Neutrophil (primary cell): Measurements from ENCODE around the gene CETP.

ENCODE experiments used
- H3K27ac ChIP-seq: fragments of 200-600 bp; sonication (generic); 2 replicates; pipeline ENCODE4 v1.5.1; 2016; ENCODE audit warnings: mild to moderate bottlenecking, moderate library complexity
- H3K27me3 ChIP-seq: fragments of 200-600 bp; sonication (generic); 2 replicates; pipeline ENCODE4 v1.6.0; 2016; ENCODE audit warnings: mild to moderate bottlenecking
- H3K36me3 ChIP-seq: fragments of 200-600 bp; sonication (generic); 2 replicates; pipeline ENCODE4 v1.5.1; 2017
- H3K4me1 ChIP-seq, 2 experiments: fragments of 200-600 bp in 1 of 2; sonication (generic) in 1 of 2; 1 replicate in 1 of 2; 2 replicates in 1 of 2; pipeline versions ENCODE4 v1.5.1 to v1.6.1; 2013 to 2016; ENCODE audit warnings: low read depth in 1 of 2, low read length in 1 of 2, mild to moderate bottlenecking in 1 of 2, moderate library complexity in 1 of 2; ENCODE audit not compliant: control insufficient read depth in 1 of 2, insufficient read depth in 1 of 2
- H3K4me3 ChIP-seq, 2 experiments: fragments of 200-600 bp in 1 of 2; sonication (generic) in 1 of 2; 1 replicate in 1 of 2; 2 replicates in 1 of 2; pipeline ENCODE4 v1.5.1; 2013 to 2016; ENCODE audit warnings: low read depth in 1 of 2, low read length in 1 of 2, mild to moderate bottlenecking in 1 of 2, moderate library complexity in 1 of 2
- H3K9me3 ChIP-seq: fragments of 200-600 bp; sonication (generic); 2 replicates; pipeline ENCODE4 v1.5.1; 2016
- TF ChIP-seq, protein P1 (sequence below): fragments of 200-600 bp; sonication (generic); IDR thresholded peaks from 2 replicates; pipeline ENCODE4 v1.5.1; 2016; ENCODE audit warnings: antibody characterized with exemption

The CETP gene

DNA sequence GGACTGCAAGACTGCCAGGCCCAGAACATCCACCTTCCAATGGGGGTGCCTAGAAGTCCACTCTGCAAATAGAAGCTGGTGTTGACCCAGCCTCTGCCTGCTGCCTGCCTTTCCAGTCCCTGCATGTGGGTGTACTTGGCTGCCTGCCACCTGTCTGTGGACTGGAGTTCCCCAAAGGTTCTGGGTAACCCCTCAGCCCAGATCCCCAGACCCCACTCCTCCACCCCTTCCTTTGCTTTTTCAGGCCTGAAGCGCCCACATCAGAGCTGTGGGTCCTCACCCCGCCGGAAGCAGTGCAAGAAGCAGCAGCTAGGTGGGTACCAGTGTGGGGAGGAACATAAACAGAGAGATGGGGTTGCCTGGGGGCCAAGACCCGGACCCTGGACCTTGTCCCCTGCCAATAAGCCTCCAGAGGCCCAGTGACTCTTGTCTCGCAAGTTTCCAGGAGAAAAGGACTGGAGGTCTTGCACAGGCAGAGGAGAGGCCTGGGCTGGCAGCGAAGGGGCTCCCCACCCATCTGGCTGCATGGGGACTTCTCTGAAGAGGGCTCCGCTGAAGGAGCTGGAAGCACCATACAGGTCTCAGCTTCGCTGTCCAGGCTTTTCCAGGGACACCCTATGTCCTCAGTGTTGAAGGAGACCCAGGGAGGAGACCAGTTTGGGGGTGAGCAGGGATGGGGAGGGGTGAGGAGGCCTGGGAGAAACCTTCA, 61.9 kb downstream of the CETP start:
- Histone ChIP-seq H3K9me3 (no peaks in the 10 kb centered on the region), H3K4me3 (no peak overlapping the region), H3K27ac (peak overlapping the region; percentile 87), H3K27me3 (no peaks in the 10 kb centered on the region), H3K4me1 (peaks cover 59 to 65% of the 10 kb centered on the region in 2 experiments), H3K36me3 (peaks cover 72% of the 10 kb centered on the region)
- TF ChIP-seq, protein P1, sequence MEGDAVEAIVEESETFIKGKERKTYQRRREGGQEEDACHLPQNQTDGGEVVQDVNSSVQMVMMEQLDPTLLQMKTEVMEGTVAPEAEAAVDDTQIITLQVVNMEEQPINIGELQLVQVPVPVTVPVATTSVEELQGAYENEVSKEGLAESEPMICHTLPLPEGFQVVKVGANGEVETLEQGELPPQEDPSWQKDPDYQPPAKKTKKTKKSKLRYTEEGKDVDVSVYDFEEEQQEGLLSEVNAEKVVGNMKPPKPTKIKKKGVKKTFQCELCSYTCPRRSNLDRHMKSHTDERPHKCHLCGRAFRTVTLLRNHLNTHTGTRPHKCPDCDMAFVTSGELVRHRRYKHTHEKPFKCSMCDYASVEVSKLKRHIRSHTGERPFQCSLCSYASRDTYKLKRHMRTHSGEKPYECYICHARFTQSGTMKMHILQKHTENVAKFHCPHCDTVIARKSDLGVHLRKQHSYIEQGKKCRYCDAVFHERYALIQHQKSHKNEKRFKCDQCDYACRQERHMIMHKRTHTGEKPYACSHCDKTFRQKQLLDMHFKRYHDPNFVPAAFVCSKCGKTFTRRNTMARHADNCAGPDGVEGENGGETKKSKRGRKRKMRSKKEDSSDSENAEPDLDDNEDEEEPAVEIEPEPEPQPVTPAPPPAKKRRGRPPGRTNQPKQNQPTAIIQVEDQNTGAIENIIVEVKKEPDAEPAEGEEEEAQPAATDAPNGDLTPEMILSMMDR, result no peak

DNA sequence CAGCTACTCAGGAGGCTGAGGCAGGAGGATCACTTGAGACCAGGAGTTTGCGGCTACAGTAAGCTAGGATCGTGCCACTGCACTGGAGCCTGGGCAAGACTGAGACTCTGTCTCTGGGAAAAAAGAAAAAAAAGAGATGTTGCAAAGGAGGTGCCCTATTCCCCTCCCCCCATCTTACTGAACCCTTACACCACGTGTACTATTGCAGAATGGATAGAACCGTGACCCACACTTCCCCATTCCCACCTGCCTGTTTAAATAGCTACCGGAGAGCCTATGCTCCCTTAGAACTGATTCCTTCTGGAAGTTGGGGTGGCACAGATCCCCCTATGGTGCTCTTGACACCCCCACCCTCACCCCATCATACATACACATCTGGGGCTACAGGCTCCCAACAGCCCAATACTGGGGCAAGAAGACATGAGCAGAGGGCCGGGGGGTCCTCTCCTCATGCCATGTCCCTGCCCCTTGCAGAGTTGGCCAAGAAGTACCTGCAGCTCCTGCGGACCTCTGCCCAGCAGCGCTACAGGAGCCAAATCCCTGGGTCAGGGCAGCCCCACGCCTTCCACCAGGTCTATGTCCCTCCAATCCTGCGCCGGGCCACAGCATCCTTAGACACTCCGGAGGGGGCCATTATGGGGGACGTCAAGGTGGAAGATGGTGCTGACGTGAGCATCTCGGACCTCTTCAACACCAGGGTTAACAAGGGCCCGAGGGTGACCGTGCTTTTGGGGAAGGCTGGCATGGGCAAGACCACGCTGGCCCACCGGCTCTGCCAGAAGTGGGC, 63.3 kb downstream of the CETP start:
- Histone ChIP-seq H3K36me3 (peaks cover 72% of the 10 kb centered on the region), H3K4me1 (peaks cover 59 to 69% of the 10 kb centered on the region in 2 experiments), H3K27ac (peak overlapping the region; percentile 87), H3K27me3 (no peaks in the 10 kb centered on the region), H3K9me3 (no peaks in the 10 kb centered on the region), H3K4me3 (peak overlapping the region; percentile 13 to 49)
- TF ChIP-seq, protein P1, result no peak

DNA sequence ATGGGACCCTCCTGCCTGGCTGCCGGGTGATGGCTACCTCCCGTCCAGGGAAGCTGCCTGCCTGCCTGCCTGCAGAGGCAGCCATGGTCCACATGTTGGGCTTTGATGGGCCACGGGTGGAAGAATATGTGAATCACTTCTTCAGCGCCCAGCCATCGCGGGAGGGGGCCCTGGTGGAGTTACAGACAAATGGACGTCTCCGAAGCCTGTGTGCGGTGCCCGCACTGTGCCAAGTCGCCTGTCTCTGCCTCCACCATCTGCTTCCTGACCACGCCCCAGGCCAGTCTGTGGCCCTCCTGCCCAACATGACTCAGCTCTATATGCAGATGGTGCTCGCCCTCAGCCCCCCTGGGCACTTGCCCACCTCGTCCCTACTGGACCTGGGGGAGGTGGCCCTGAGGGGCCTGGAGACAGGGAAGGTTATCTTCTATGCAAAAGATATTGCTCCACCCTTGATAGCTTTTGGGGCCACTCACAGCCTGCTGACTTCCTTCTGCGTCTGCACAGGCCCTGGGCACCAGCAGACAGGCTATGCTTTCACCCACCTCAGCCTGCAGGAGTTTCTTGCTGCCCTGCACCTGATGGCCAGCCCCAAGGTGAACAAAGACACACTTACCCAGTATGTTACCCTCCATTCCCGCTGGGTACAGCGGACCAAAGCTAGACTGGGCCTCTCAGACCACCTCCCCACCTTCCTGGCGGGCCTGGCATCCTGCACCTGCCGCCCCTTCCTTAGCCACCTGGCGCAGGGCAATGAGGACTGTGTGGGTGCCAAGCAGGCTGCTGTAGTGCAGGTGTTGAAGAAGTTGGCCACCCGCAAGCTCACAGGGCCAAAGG, 64.4 kb downstream of the CETP start:
- H3K27ac ChIP-seq, result peak overlapping the region; percentile 87
- H3K9me3 ChIP-seq, result no peaks in the 10 kb centered on the region
- TF ChIP-seq, protein P1, result no peak
- H3K36me3 ChIP-seq, result peaks cover 68% of the 10 kb centered on the region
- H3K4me1 ChIP-seq, result peaks cover 59 to 74% of the 10 kb centered on the region in 2 experiments
- H3K4me3 ChIP-seq, result peak overlapping the region in 1 of 2 experiments; percentile 49
- no peaks in the 10 kb centered on the region for H3K27me3 ChIP-seq

DNA sequence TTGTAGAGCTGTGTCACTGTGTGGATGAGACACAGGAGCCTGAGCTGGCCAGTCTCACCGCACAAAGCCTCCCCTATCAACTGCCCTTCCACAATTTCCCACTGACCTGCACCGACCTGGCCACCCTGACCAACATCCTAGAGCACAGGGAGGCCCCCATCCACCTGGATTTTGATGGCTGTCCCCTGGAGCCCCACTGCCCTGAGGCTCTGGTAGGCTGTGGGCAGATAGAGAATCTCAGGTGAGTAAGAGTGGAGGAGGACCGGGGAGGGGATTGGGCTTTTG, 65.0 kb downstream of the CETP start:
- peak overlapping the region; percentile 87 for H3K27ac ChIP-seq
- no peaks in the 10 kb centered on the region for H3K27me3 ChIP-seq
- H3K4me3 ChIP-seq, result peak overlapping the region in 1 of 2 experiments; percentile 49
- peaks cover 68% of the 10 kb centered on the region for H3K36me3 ChIP-seq
- peaks cover 62 to 79% of the 10 kb centered on the region in 2 experiments for H3K4me1 ChIP-seq
- no peaks in the 10 kb centered on the region for H3K9me3 ChIP-seq
- TF ChIP-seq, protein P1, result no peak

DNA sequence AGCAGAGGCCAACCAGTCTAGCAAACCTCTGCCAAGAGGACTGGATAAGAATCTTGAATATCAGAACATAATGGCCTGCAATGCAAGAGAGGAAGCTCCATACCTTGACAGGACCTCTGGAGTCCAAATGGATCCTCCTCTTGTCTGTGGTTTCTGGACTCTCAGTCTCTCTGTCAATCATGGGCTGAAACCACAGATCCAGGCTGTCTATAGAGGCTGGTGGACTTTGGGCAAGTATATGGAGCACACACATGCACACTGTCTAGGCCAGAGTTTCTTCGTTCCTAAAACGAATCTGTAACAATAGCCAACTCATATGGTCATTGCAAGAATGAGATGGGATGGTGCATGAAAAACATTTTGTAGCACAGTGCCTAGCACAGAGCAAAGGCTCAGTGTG, 65.3 kb downstream of the CETP start:
- H3K4me1 ChIP-seq, result peaks cover 62 to 79% of the 10 kb centered on the region in 2 experiments

More for the DNA sequence above, 65.3 kb downstream of the CETP start:
- Histone ChIP-seq H3K27me3 (no peaks in the 10 kb centered on the region), H3K36me3 (peaks cover 68% of the 10 kb centered on the region), H3K27ac (peak overlapping the region; percentile 87), H3K9me3 (no peaks in the 10 kb centered on the region), H3K4me3 (no peak overlapping the region)
- TF ChIP-seq, protein P1, result no peak
